GM12878 (cell line): ENCODE measurements around the gene SUGCT. TPM values are rescaled to one million over a fixed set of nuclear protein-coding genes. Genes with fewer than 3 reads are reported as not detected.

Experiments
- ATAC-seq: fragments of 200-7000 bp; cut with Tn5 transposase; 3 replicates; pipeline ENCODE4 v1.9.1; 2020; ENCODE audit warnings: mild to moderate bottlenecking, moderate library complexity
- BruUV-seq: library from RNA; stranded (reverse); fragments of 400-500 nt; replicated peaks from 2 replicates; lab custom pipeline; 2021; lab: Mats Ljungman, UMichigan
- CTCF ChIA-PET: fragments of 300-600 bp; sonication (Branson Sonifier 250); formaldehyde crosslinking; extraction: SDS; loops from one replicate; lab custom pipeline; 2021; ENCODE audit warnings: inconsistent platforms; lab: Yijun Ruan, JAX
- POLR2A ChIA-PET: fragments of 350-600 bp; formaldehyde crosslinking; extraction: SDS; loops from one replicate; lab custom pipeline; 2021; ENCODE audit warnings: inconsistent platforms; lab: Charles Lee
- RAD21 ChIA-PET: fragments of 300-600 bp; sonication (Branson Sonifier 250); formaldehyde crosslinking; loops from one replicate; lab custom pipeline; 2023; ENCODE audit warnings: antibody characterized with exemption; ENCODE audit not compliant: unreplicated experiment; lab: Charles Lee
- SMC1A ChIA-PET: fragments of 300-600 bp; sonication (Branson Sonifier 250); formaldehyde crosslinking; loops from one replicate; lab custom pipeline; 2023; ENCODE audit not compliant: unreplicated experiment, uncharacterized antibody; lab: Charles Lee
- DNase-seq: peaks from one replicate; pipeline ENCODE4 v3.0.0-alpha.2; 2011; ENCODE audit warnings: low read depth, low spot score
- FAIRE-seq: peaks from 3 replicates; lab custom pipeline; 2011; peaks lifted over from hg19 to GRCh38; lab: Jason Lieb, UNC
- H2AFZ ChIP-seq: 2 replicates; pipeline ENCODE4 v1.6.0; 2011; ENCODE audit warnings: low read depth, low read length, control low read depth; ENCODE audit not compliant: control insufficient read depth
- H3K27ac ChIP-seq: 2 replicates; pipeline ENCODE4 v1.5.1; 2011; ENCODE audit warnings: control low read depth; ENCODE audit not compliant: control insufficient read depth, insufficient read depth
- H3K27me3 ChIP-seq, 2 experiments: replicated peaks in 1 of 2; 2 replicates each; pipeline versions ENCODE4 v1.6.0 to v1.6.1; 2011; ENCODE audit warnings: low read length in 1 of 2; ENCODE audit not compliant: control insufficient read depth in 2 of 2, insufficient read depth in 2 of 2
- H3K36me3 ChIP-seq, 2 experiments: 2 replicates each; pipeline ENCODE4 v1.5.1; 2011; ENCODE audit warnings: low read length in 1 of 2; ENCODE audit not compliant: control insufficient read depth in 2 of 2, insufficient read depth in 2 of 2
- H3K4me1 ChIP-seq: 2 replicates; pipeline ENCODE4 v1.6.1; 2011; ENCODE audit warnings: mild to moderate bottlenecking, low read length, moderate library complexity, mixed read lengths; ENCODE audit not compliant: control insufficient read depth, insufficient read depth
- H3K4me2 ChIP-seq: 2 replicates; pipeline ENCODE4 v1.6.0; 2011; ENCODE audit warnings: control low read depth; ENCODE audit not compliant: control insufficient read depth, insufficient read depth
- H3K4me3 ChIP-seq: fragments of 200-600 bp; sonication (generic); 2 replicates; pipeline ENCODE4 v1.5.1; 2016
- H3K79me2 ChIP-seq: 2 replicates; pipeline ENCODE4 v1.6.0; 2011; ENCODE audit warnings: low read length; ENCODE audit not compliant: control insufficient read depth, insufficient read depth
- H3K9ac ChIP-seq: 2 replicates; pipeline ENCODE4 v1.8.0; 2011; ENCODE audit warnings: low read length, control low read depth, mixed read lengths; ENCODE audit not compliant: control insufficient read depth, insufficient read depth
- H3K9me3 ChIP-seq: replicated peaks from 3 replicates; pipeline ENCODE4 v1.5.1; 2011; ENCODE audit warnings: mild to moderate bottlenecking, low read length; ENCODE audit not compliant: control insufficient read depth, insufficient read depth
- H4K20me1 ChIP-seq: 2 replicates; pipeline ENCODE4 v1.6.0; 2011; ENCODE audit not compliant: control insufficient read depth, insufficient read depth
- ASH2L ChIP-seq: fragments of 300-600, 200-600 bp; sonication (generic); IDR thresholded peaks from 2 replicates; pipeline ENCODE4 v1.6.1; 2017; ENCODE audit warnings: low read depth, mild to moderate bottlenecking, borderline replicate concordance
- ATF7 ChIP-seq: fragments of 450-650 bp; IDR thresholded peaks from 2 replicates; pipeline ENCODE4 v1.6.1; 2016; ENCODE audit warnings: low read depth, mild to moderate bottlenecking
- CBX3 ChIP-seq: fragments of 200-600 bp; sonication (generic); IDR thresholded peaks from 2 replicates; pipeline ENCODE4 v1.6.1; 2016; ENCODE audit warnings: low read depth, borderline replicate concordance
- CHD4 ChIP-seq: fragments of 200-600 bp; sonication (generic); IDR thresholded peaks from 2 replicates; pipeline ENCODE4 v1.6.1; 2016; ENCODE audit warnings: mild to moderate bottlenecking
- EGR1 ChIP-seq, 2 experiments: IDR thresholded peaks; 1 replicate in 1 of 2; 2 replicates in 1 of 2; pipeline ENCODE4 v1.6.1; 2011 to 2012; ENCODE audit warnings: low read depth in 2 of 2, low read length in 2 of 2, borderline replicate concordance in 1 of 2, mild to moderate bottlenecking in 1 of 2, moderate library complexity in 1 of 2
- EP300 ChIP-seq, 2 experiments: fragments of 150-350 bp in 1 of 2; IDR thresholded peaks; 2 replicates each; pipeline ENCODE4 v1.6.1; 2011 to 2012; ENCODE audit warnings: low read depth in 2 of 2, low read length in 2 of 2, borderline replicate concordance in 1 of 2, improper control_type of control experiment in 1 of 2, inconsistent platforms in 1 of 2; ENCODE audit not compliant: control insufficient read depth in 1 of 2
- KAT2A ChIP-seq: conservative IDR thresholded peaks from 2 replicates; pipeline ENCODE4 v1.6.1; 2011; ENCODE audit warnings: low read depth, low read length; ENCODE audit not compliant: control insufficient read depth
- KLF5 ChIP-seq: fragments of 450-650 bp; IDR thresholded peaks from 2 replicates; pipeline ENCODE4 v1.6.1; 2014; ENCODE audit warnings: mild to moderate bottlenecking; ENCODE audit not compliant: partially characterized antibody
- MTA2 ChIP-seq: fragments of 450-650 bp; IDR thresholded peaks from 2 replicates; pipeline ENCODE4 v1.6.1; 2016; ENCODE audit warnings: low read depth, mild to moderate bottlenecking, moderate library complexity
- POLR2AphosphoS5 ChIP-seq: IDR thresholded peaks from 2 replicates; pipeline ENCODE4 v1.6.1; 2011; ENCODE audit warnings: mild to moderate bottlenecking, low read length, inconsistent platforms
- RBBP5 ChIP-seq: fragments of 200-600 bp; sonication (generic); conservative IDR thresholded peaks from 2 replicates; pipeline ENCODE4 v1.6.1; 2016
- YY1 ChIP-seq: IDR thresholded peaks from 2 replicates; pipeline ENCODE4 v1.6.1; 2011; ENCODE audit warnings: low read depth, mild to moderate bottlenecking, low read length
- WGBS: methylation state at CpG from one replicate; pipeline ENCODE4 v1.1.6; 2016; ENCODE audit warnings: low lambda C conversion rate; ENCODE audit not compliant: insufficient replicate concordance, insufficient coverage; ENCODE audit errors: missing lambda C conversion rate; 5-methylcytosine and 5-hydroxymethylcytosine counted together
- in situ Hi-C: fragments of 300-500 bp; cut with MboI; formaldehyde crosslinking; loops from 9 replicates; pipeline ENCODE4 v1.14.3; 2018; ENCODE audit warnings: mixed read lengths
- intact Hi-C: fragments of 100-400 bp; cut with micrococcal nuclease; formaldehyde crosslinking; loops from one replicate; pipeline ENCODE4 v1.14.2; 2022; ENCODE audit not compliant: unreplicated experiment
- polyA plus RNA-seq, 11 experiments: library from polyadenylated mRNA; depleted of rRNA in 4 of 11; unstranded in 6 of 11; stranded (reverse) in 5 of 11; fragments of >200 nt; fragmentation: Nextera tagmentation in 4 of 11; fragmentation: Illumina TruSeq in 1 of 11; extraction: Ambion mirVana in 4 of 11; extraction: Trizol in 1 of 11; gene quantifications; 1 replicate in 1 of 11; 2 replicates in 10 of 11; pipeline versions ENCODE4 v1.2.1 to v1.2.3, GENCODE V29; 2011 to 2016; ENCODE audit warnings: inconsistent platforms in 2 of 11, missing spikeins in 2 of 11, low read depth in 1 of 11
- total RNA-seq, 4 experiments: library from RNA; depleted of rRNA in 3 of 4; stranded (reverse); fragments of >200 nt in 3 of 4; fragmentation: Illumina TruSeq in 1 of 4; extraction: Trizol in 1 of 4; gene quantifications; 2 replicates each; pipeline versions ENCODE4 v1.2.1 to v1.2.3, GENCODE V29; 2013 to 2021
- TF ChIP-seq, protein P1 (sequence below): fragments of 450-650 bp; IDR thresholded peaks from 2 replicates; pipeline ENCODE4 v1.6.1; 2017; ENCODE audit warnings: mild to moderate bottlenecking, low read depth, inconsistent platforms; ENCODE audit not compliant: poor library complexity, severe bottlenecking
- TF ChIP-seq, protein P2 (sequence below): IDR thresholded peaks from 2 replicates; pipeline ENCODE4 v1.6.1; 2012; ENCODE audit warnings: low read depth, low read length, improper control_type of control experiment
- TF ChIP-seq, protein P3 (sequence below): fragments of 450-650 bp; formaldehyde crosslinking; IDR thresholded peaks from 2 replicates; pipeline ENCODE4 v1.4.0; 2022; ENCODE audit warnings: mild to moderate bottlenecking, moderate library complexity
- TF ChIP-seq, protein P4 (sequence below): fragments of 450-650 bp; IDR thresholded peaks from 2 replicates; pipeline ENCODE4 v1.6.1; 2018; ENCODE audit warnings: mild to moderate bottlenecking, low read depth, moderate library complexity; ENCODE audit not compliant: partially characterized antibody

The SUGCT gene
- total and polyA plus RNA-seq, 10 of the 15 experiments (the other 5 are each of a cell fraction or from before 2014, with no cell fraction given), result 0.08 to 1.2 (median 0.67) TPM; not detected in 1

DNA sequence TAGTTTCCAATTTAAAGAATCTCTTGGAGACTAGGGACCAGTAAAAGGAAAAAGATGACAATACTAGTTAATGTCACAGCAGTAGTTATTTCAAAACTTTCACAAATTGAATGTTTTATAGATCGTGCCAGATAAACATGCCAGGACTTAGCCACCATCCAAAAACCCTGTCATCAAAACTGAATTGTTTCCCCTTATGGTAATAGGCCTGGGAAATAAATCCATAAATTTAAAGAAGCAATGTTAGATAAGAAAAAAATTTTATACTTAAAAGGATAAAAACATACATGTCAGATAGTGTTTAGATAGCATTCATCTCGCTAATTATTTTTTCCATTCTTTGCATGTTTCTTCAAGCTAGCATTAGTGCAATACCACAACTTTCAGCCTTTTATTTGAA lies 71.2 kb downstream of the SUGCT start:
- H4K20me1 ChIP-seq, result no peaks in the 10 kb centered on the region
- intact Hi-C loops (no loop called here), in situ Hi-C loops (no loop called here)
- H2AFZ ChIP-seq, result no peak overlapping the region
- ChIA-PET RAD21 (no interaction called here), SMC1A (no interaction called here), CTCF (no interaction called here), POLR2A (no interaction called here)
- no peak overlapping the region for H3K4me2 ChIP-seq
- no peaks in the 10 kb centered on the region for H3K4me1 ChIP-seq
- no peak overlapping the region for H3K9ac ChIP-seq
- FAIRE-seq (no peak), ATAC-seq (no peak), DNase-seq (no peak)
- TF ChIP-seq KLF5, result no peak
- TF ChIP-seq CHD4, result no peak
- TF ChIP-seq CBX3, result no peak
- TF ChIP-seq, protein P1, sequence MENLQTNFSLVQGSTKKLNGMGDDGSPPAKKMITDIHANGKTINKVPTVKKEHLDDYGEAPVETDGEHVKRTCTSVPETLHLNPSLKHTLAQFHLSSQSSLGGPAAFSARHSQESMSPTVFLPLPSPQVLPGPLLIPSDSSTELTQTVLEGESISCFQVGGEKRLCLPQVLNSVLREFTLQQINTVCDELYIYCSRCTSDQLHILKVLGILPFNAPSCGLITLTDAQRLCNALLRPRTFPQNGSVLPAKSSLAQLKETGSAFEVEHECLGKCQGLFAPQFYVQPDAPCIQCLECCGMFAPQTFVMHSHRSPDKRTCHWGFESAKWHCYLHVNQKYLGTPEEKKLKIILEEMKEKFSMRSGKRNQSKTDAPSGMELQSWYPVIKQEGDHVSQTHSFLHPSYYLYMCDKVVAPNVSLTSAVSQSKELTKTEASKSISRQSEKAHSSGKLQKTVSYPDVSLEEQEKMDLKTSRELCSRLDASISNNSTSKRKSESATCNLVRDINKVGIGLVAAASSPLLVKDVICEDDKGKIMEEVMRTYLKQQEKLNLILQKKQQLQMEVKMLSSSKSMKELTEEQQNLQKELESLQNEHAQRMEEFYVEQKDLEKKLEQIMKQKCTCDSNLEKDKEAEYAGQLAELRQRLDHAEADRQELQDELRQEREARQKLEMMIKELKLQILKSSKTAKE, result no peak
- TF ChIP-seq RBBP5, result no peak
- no peak for TF ChIP-seq ATF7
- TF ChIP-seq KAT2A, result no peak
- no peak for TF ChIP-seq POLR2AphosphoS5
- TF ChIP-seq MTA2, result no peak
- TF ChIP-seq, protein P2, sequence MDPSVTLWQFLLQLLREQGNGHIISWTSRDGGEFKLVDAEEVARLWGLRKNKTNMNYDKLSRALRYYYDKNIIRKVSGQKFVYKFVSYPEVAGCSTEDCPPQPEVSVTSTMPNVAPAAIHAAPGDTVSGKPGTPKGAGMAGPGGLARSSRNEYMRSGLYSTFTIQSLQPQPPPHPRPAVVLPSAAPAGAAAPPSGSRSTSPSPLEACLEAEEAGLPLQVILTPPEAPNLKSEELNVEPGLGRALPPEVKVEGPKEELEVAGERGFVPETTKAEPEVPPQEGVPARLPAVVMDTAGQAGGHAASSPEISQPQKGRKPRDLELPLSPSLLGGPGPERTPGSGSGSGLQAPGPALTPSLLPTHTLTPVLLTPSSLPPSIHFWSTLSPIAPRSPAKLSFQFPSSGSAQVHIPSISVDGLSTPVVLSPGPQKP, result no peak
- TF ChIP-seq, protein P3, sequence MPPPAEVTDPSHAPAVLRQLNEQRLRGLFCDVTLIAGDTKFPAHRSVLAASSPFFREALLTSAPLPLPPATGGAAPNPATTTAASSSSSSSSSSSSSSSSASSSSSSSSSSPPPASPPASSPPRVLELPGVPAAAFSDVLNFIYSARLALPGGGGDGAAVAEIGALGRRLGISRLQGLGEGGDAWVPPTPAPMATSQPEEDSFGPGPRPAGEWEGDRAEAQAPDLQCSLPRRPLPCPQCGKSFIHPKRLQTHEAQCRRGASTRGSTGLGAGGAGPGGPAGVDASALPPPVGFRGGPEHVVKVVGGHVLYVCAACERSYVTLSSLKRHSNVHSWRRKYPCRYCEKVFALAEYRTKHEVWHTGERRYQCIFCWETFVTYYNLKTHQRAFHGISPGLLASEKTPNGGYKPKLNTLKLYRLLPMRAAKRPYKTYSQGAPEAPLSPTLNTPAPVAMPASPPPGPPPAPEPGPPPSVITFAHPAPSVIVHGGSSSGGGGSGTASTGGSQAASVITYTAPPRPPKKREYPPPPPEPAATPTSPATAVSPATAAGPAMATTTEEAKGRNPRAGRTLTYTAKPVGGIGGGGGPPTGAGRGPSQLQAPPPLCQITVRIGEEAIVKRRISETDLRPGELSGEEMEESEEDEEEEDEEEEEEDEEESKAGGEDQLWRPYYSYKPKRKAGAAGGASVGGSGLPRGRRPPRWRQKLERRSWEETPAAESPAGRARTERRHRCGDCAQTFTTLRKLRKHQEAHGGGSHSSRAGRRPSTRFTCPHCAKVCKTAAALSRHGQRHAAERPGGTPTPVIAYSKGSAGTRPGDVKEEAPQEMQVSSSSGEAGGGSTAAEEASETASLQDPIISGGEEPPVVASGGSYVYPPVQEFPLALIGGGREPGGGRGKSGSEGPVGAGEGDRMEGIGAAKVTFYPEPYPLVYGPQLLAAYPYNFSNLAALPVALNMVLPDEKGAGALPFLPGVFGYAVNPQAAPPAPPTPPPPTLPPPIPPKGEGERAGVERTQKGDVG (CRISPR knock-in tag), result no peak
- no peak for TF ChIP-seq YY1
- no peak for TF ChIP-seq EGR1 (IDR thresholded peaks at IDR 0.05; ENCODE audit: borderline replicate concordance in 1 of 2, low read depth in 2 of 2, low read length in 2 of 2)
- TF ChIP-seq ASH2L, result no peak
- TF ChIP-seq, protein P4, sequence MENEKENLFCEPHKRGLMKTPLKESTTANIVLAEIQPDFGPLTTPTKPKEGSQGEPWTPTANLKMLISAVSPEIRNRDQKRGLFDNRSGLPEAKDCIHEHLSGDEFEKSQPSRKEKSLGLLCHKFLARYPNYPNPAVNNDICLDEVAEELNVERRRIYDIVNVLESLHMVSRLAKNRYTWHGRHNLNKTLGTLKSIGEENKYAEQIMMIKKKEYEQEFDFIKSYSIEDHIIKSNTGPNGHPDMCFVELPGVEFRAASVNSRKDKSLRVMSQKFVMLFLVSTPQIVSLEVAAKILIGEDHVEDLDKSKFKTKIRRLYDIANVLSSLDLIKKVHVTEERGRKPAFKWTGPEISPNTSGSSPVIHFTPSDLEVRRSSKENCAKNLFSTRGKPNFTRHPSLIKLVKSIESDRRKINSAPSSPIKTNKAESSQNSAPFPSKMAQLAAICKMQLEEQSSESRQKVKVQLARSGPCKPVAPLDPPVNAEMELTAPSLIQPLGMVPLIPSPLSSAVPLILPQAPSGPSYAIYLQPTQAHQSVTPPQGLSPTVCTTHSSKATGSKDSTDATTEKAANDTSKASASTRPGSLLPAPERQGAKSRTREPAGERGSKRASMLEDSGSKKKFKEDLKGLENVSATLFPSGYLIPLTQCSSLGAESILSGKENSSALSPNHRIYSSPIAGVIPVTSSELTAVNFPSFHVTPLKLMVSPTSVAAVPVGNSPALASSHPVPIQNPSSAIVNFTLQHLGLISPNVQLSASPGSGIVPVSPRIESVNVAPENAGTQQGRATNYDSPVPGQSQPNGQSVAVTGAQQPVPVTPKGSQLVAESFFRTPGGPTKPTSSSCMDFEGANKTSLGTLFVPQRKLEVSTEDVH, result no peak
- no peak for TF ChIP-seq EP300 (IDR thresholded peaks at IDR 0.05; ENCODE audit: borderline replicate concordance in 1 of 2, control insufficient read depth in 1 of 2, low read depth in 2 of 2, low read length in 2 of 2)
- H3K27me3 ChIP-seq, result no peaks in the 10 kb centered on the region
- no peak overlapping the region for H3K27ac ChIP-seq
- H3K79me2 ChIP-seq, result no peaks in the 10 kb centered on the region
- no peaks in the 10 kb centered on the region for H3K36me3 ChIP-seq
- BruUV-seq, result no TSS peak
- H3K4me3 ChIP-seq, result no peak overlapping the region
- 66% methylated on average over 2 of the region's 2 CpGs for WGBS
- no peaks in the 10 kb centered on the region for H3K9me3 ChIP-seq
